Measurements from ENCODE around the gene OR8B4.

DNA sequence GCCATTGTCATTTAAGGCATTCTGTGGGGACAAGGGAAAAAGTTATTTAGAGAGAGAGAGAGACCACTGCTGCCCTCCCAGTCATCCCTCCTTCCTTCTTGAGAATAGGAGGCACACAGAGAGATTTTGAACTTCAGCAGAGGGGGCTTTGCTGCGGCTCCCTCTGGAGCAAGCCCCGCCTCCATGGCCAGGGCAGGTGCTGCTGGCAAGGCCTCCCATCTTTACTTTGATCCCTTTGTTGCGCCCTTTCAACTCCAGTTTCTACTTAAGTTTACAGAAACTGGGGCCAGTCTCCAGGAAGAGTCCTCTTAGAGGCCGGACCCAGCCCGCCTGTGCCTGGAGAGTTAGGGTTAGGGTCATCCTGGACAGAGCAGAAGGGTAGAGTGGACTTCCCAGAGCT lies 16.4 kb upstream of the OR8B4 start:
- no peak for TF ChIP-seq POLR2AphosphoS5 (IDR thresholded peaks at IDR 0.05; ENCODE audit: low read length)
- TF ChIP-seq, protein P1, sequence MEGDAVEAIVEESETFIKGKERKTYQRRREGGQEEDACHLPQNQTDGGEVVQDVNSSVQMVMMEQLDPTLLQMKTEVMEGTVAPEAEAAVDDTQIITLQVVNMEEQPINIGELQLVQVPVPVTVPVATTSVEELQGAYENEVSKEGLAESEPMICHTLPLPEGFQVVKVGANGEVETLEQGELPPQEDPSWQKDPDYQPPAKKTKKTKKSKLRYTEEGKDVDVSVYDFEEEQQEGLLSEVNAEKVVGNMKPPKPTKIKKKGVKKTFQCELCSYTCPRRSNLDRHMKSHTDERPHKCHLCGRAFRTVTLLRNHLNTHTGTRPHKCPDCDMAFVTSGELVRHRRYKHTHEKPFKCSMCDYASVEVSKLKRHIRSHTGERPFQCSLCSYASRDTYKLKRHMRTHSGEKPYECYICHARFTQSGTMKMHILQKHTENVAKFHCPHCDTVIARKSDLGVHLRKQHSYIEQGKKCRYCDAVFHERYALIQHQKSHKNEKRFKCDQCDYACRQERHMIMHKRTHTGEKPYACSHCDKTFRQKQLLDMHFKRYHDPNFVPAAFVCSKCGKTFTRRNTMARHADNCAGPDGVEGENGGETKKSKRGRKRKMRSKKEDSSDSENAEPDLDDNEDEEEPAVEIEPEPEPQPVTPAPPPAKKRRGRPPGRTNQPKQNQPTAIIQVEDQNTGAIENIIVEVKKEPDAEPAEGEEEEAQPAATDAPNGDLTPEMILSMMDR (IDR thresholded peaks at IDR 0.05 in 2 of 3, conservative IDR thresholded peaks at IDR 0.05 in 1 of 3; ENCODE audit: control insufficient read depth in 2 of 3, extremely low read depth in 1 of 3, insufficient read depth in 1 of 3, low read depth in 3 of 3, low read length in 3 of 3) = no peak
- TF ChIP-seq CHD2 (IDR thresholded peaks at IDR 0.05; ENCODE audit: borderline replicate concordance, low read depth, low read length) = no peak
- TF ChIP-seq, protein P2, sequence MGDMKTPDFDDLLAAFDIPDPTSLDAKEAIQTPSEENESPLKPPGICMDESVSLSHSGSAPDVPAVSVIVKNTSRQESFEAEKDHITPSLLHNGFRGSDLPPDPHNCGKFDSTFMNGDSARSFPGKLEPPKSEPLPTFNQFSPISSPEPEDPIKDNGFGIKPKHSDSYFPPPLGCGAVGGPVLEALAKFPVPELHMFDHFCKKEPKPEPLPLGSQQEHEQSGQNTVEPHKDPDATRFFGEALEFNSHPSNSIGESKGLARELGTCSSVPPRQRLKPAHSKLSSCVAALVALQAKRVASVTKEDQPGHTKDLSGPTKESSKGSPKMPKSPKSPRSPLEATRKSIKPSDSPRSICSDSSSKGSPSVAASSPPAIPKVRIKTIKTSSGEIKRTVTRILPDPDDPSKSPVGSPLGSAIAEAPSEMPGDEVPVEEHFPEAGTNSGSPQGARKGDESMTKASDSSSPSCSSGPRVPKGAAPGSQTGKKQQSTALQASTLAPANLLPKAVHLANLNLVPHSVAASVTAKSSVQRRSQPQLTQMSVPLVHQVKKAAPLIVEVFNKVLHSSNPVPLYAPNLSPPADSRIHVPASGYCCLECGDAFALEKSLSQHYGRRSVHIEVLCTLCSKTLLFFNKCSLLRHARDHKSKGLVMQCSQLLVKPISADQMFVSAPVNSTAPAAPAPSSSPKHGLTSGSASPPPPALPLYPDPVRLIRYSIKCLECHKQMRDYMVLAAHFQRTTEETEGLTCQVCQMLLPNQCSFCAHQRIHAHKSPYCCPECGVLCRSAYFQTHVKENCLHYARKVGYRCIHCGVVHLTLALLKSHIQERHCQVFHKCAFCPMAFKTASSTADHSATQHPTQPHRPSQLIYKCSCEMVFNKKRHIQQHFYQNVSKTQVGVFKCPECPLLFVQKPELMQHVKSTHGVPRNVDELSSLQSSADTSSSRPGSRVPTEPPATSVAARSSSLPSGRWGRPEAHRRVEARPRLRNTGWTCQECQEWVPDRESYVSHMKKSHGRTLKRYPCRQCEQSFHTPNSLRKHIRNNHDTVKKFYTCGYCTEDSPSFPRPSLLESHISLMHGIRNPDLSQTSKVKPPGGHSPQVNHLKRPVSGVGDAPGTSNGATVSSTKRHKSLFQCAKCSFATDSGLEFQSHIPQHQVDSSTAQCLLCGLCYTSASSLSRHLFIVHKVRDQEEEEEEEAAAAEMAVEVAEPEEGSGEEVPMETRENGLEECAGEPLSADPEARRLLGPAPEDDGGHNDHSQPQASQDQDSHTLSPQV (IDR thresholded peaks at IDR 0.05) = no peak
- TF ChIP-seq, protein P3, sequence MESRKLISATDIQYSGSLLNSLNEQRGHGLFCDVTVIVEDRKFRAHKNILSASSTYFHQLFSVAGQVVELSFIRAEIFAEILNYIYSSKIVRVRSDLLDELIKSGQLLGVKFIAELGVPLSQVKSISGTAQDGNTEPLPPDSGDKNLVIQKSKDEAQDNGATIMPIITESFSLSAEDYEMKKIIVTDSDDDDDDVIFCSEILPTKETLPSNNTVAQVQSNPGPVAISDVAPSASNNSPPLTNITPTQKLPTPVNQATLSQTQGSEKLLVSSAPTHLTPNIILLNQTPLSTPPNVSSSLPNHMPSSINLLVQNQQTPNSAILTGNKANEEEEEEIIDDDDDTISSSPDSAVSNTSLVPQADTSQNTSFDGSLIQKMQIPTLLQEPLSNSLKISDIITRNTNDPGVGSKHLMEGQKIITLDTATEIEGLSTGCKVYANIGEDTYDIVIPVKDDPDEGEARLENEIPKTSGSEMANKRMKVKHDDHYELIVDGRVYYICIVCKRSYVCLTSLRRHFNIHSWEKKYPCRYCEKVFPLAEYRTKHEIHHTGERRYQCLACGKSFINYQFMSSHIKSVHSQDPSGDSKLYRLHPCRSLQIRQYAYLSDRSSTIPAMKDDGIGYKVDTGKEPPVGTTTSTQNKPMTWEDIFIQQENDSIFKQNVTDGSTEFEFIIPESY (IDR thresholded peaks at IDR 0.05) = no peak
- TF ChIP-seq CEBPB (IDR thresholded peaks at IDR 0.05; ENCODE audit: borderline replicate concordance in 1 of 2, low read depth in 2 of 2, low read length in 2 of 2) = no peak
- TF ChIP-seq SIN3A (IDR thresholded peaks at IDR 0.05; ENCODE audit: low read depth, low read length) = no peak
- TF ChIP-seq MTA3 (IDR thresholded peaks at IDR 0.05; ENCODE audit: borderline replicate concordance, low read length) = no peak
- TF ChIP-seq POLR2AphosphoS2 (IDR thresholded peaks at IDR 0.05; ENCODE audit: low read depth, low read length) = no peak
- TF ChIP-seq POLR2A (IDR thresholded peaks at IDR 0.05; ENCODE audit: low read depth, low read length) = no peak
- no peak for TF ChIP-seq ASH2L (IDR thresholded peaks at IDR 0.05; ENCODE audit: borderline replicate concordance, low read depth)
- TF ChIP-seq, protein P4, sequence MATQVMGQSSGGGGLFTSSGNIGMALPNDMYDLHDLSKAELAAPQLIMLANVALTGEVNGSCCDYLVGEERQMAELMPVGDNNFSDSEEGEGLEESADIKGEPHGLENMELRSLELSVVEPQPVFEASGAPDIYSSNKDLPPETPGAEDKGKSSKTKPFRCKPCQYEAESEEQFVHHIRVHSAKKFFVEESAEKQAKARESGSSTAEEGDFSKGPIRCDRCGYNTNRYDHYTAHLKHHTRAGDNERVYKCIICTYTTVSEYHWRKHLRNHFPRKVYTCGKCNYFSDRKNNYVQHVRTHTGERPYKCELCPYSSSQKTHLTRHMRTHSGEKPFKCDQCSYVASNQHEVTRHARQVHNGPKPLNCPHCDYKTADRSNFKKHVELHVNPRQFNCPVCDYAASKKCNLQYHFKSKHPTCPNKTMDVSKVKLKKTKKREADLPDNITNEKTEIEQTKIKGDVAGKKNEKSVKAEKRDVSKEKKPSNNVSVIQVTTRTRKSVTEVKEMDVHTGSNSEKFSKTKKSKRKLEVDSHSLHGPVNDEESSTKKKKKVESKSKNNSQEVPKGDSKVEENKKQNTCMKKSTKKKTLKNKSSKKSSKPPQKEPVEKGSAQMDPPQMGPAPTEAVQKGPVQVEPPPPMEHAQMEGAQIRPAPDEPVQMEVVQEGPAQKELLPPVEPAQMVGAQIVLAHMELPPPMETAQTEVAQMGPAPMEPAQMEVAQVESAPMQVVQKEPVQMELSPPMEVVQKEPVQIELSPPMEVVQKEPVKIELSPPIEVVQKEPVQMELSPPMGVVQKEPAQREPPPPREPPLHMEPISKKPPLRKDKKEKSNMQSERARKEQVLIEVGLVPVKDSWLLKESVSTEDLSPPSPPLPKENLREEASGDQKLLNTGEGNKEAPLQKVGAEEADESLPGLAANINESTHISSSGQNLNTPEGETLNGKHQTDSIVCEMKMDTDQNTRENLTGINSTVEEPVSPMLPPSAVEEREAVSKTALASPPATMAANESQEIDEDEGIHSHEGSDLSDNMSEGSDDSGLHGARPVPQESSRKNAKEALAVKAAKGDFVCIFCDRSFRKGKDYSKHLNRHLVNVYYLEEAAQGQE (IDR thresholded peaks at IDR 0.05; ENCODE audit: low read depth, low read length) = no peak
